K562 (cell line): ENCODE results near the gene ZZZ3. TPM values are rescaled to one million over a fixed set of nuclear protein-coding genes. Genes with fewer than 3 reads are reported as not detected.

ENCODE experiments used
- ATAC-seq: fragments of 200-7000 bp; cut with Tn5 transposase; 3 replicates; pipeline ENCODE4 v1.9.1; 2020; ENCODE audit warnings: moderate library complexity
- BruUV-seq: library from RNA; stranded (reverse); fragments of 400-500 nt; replicated peaks from 2 replicates; lab custom pipeline; 2021; lab: Mats Ljungman, UMichigan
- CTCF ChIA-PET: fragments of 300-600 bp; formaldehyde crosslinking; extraction: SDS; loops from one replicate; lab custom pipeline; 2021; ENCODE audit warnings: low intra/inter-chr PET ratio; lab: Yijun Ruan, JAX
- POLR2A ChIA-PET: fragments of 300-600, 350-650 bp; sonication (Branson Sonifier 250); formaldehyde crosslinking; extraction: SDS; loops from one replicate; lab custom pipeline; 2021; ENCODE audit warnings: antibody characterized with exemption, inconsistent platforms; lab: Yijun Ruan, JAX
- DNase-seq, 4 experiments: peaks; one replicate each; pipeline versions ENCODE4 v3.0.0 to v3.0.0-alpha.2; 2011 to 2018; ENCODE audit warnings: low spot score in 3 of 4, mixed read lengths in 3 of 4; ENCODE audit errors: extremely low read depth in 1 of 4
- FAIRE-seq: peaks from 2 replicates; lab custom pipeline; 2011; peaks lifted over from hg19 to GRCh38; lab: Jason Lieb, UNC
- H2AFZ ChIP-seq: 2 replicates; pipeline ENCODE4 v1.6.0; 2011; ENCODE audit warnings: low read depth, low read length, control low read depth, inconsistent platforms
- H3K27ac ChIP-seq: fragments of 200-600 bp; 3 replicates; pipeline ENCODE4 v1.8.0; 2011; ENCODE audit warnings: low read depth, mild to moderate bottlenecking, control low read depth, inconsistent platforms, low read length, moderate library complexity, mixed read lengths; ENCODE audit errors: extremely low read depth
- H3K27me3 ChIP-seq, 2 experiments: fragments of 300-600 bp in 1 of 2; 2 replicates in 1 of 2; 3 replicates in 1 of 2; pipeline versions ENCODE4 v1.6.0 to v1.8.0; 2011; ENCODE audit warnings: inconsistent platforms in 2 of 2, low read length in 2 of 2, mild to moderate bottlenecking in 1 of 2, mixed read lengths in 1 of 2, moderate library complexity in 1 of 2; ENCODE audit not compliant: control insufficient read depth in 2 of 2, insufficient read depth in 2 of 2
- H3K36me3 ChIP-seq: fragments of 300-600 bp; 3 replicates; pipeline ENCODE4 v1.8.0; 2011; ENCODE audit warnings: mild to moderate bottlenecking, low read length, inconsistent platforms; ENCODE audit not compliant: control insufficient read depth, insufficient read depth
- H3K4me1 ChIP-seq, 2 experiments: fragments of 200-600 bp in 1 of 2; replicated peaks in 1 of 2; 2 replicates in 1 of 2; 3 replicates in 1 of 2; pipeline versions ENCODE4 v1.5.1 to v1.8.0; 2011; ENCODE audit warnings: inconsistent platforms in 2 of 2, low read length in 2 of 2, mild to moderate bottlenecking in 1 of 2, mixed read lengths in 1 of 2, moderate library complexity in 1 of 2; ENCODE audit not compliant: control insufficient read depth in 2 of 2, insufficient read depth in 2 of 2
- H3K4me2 ChIP-seq: 2 replicates; pipeline ENCODE4 v1.6.1; 2011; ENCODE audit warnings: low read length, control low read depth, inconsistent platforms, mixed read lengths; ENCODE audit not compliant: insufficient read depth
- H3K4me3 ChIP-seq: fragments of 200-600 bp; sonication (generic), shearing (Covaris generic); 2 replicates; pipeline ENCODE4 v1.5.1; 2016; ENCODE audit warnings: control low read depth, inconsistent platforms
- H3K79me2 ChIP-seq: fragments of 200-600 bp; 3 replicates; pipeline ENCODE4 v1.8.0; 2011; ENCODE audit warnings: low read length, inconsistent platforms; ENCODE audit not compliant: control insufficient read depth, insufficient read depth
- H3K9ac ChIP-seq, 2 experiments: 2 replicates each; pipeline versions ENCODE4 v1.6.0 to v1.6.1; 2011; ENCODE audit warnings: low read depth in 2 of 2, low read length in 2 of 2, control low read depth in 1 of 2, inconsistent platforms in 1 of 2, mild to moderate bottlenecking in 1 of 2, mixed read lengths in 1 of 2; ENCODE audit not compliant: insufficient read depth in 1 of 2
- H3K9me1 ChIP-seq: one replicate; pipeline ENCODE4 v1.6.0; 2011; ENCODE audit warnings: inconsistent platforms, mild to moderate bottlenecking, low read length, moderate library complexity; ENCODE audit not compliant: control insufficient read depth, insufficient read depth
- H3K9me3 ChIP-seq: replicated peaks from 2 replicates; pipeline ENCODE4 v1.5.1; 2011; ENCODE audit warnings: low read depth, low read length, inconsistent platforms; ENCODE audit not compliant: control insufficient read depth, insufficient read depth
- H4K20me1 ChIP-seq: replicated peaks from 2 replicates; pipeline ENCODE4 v1.6.1; 2011; ENCODE audit warnings: low read length, inconsistent platforms, mixed read lengths; ENCODE audit not compliant: control insufficient read depth, insufficient read depth
- CEBPB ChIP-seq: fragments of 450-650 bp; IDR thresholded peaks from 2 replicates; pipeline ENCODE4 v1.6.1; 2016; ENCODE audit warnings: missing genetic modification characterization, missing compliant biosample characterization
- DNMT1 ChIP-seq: fragments of 450-650 bp; IDR thresholded peaks from 2 replicates; pipeline ENCODE4 v1.6.1; 2016; ENCODE audit warnings: antibody characterized with exemption, mild to moderate bottlenecking
- FOXA3 ChIP-seq, 2 experiments: fragments of 450-650 bp in 1 of 2; sonication (generic) in 1 of 2; formaldehyde crosslinking; IDR thresholded peaks in 1 of 2; conservative IDR thresholded peaks in 1 of 2; 2 replicates each; pipeline versions ENCODE4 v1.4.0 to v1.8.0; 2020 to 2022; ENCODE audit warnings: mild to moderate bottlenecking in 2 of 2, missing genetic modification reagents in 1 of 2
- HIVEP1 ChIP-seq: fragments of 250-450 bp; sonication (Bioruptor Pico); IDR thresholded peaks from 2 replicates; pipeline ENCODE4 v1.4.0; 2020; ENCODE audit warnings: mild to moderate bottlenecking
- KLF16 ChIP-seq: IDR thresholded peaks from 2 replicates; pipeline ENCODE4 v1.6.1; 2016; ENCODE audit warnings: antibody characterized with exemption
- SREBF2 ChIP-seq: sonication (generic); formaldehyde crosslinking; IDR thresholded peaks from 2 replicates; pipeline ENCODE4 v1.4.0; 2020; ENCODE audit warnings: mild to moderate bottlenecking, missing genetic modification reagents
- THRA ChIP-seq: fragments of 450-650 bp; IDR thresholded peaks from 2 replicates; pipeline ENCODE4 v1.6.1; 2017; ENCODE audit warnings: mild to moderate bottlenecking, moderate library complexity
- XRCC5 ChIP-seq: fragments of 200-400 bp; formaldehyde crosslinking; IDR thresholded peaks from 2 replicates; pipeline ENCODE4 v1.6.1; 2017; ENCODE audit warnings: low read depth, mild to moderate bottlenecking, low read length
- ZBTB43 ChIP-seq: sonication (generic); formaldehyde crosslinking; IDR thresholded peaks from 2 replicates; pipeline ENCODE4 v1.8.0; 2023; ENCODE audit warnings: mild to moderate bottlenecking, missing genetic modification reagents
- ZBTB7A ChIP-seq: IDR thresholded peaks from 2 replicates; pipeline ENCODE4 v1.6.1; 2011; ENCODE audit warnings: low read depth, mild to moderate bottlenecking, low read length, moderate library complexity, borderline replicate concordance; ENCODE audit not compliant: control insufficient read depth
- ZFP1 ChIP-seq: fragments of 450-650 bp; formaldehyde crosslinking; IDR thresholded peaks from 2 replicates; pipeline ENCODE4 v1.4.0; 2020; ENCODE audit warnings: mild to moderate bottlenecking, mixed read lengths
- ZNF639 ChIP-seq, 2 experiments: fragments of 200-800 bp in 1 of 2; sonication (Bioruptor generic) in 1 of 2; sonication (generic) in 1 of 2; formaldehyde crosslinking in 1 of 2; IDR thresholded peaks in 1 of 2; conservative IDR thresholded peaks in 1 of 2; 2 replicates each; pipeline versions ENCODE4 v1.5.0 to v1.6.1; 2016 to 2020; ENCODE audit warnings: missing compliant biosample characterization in 1 of 2, missing genetic modification characterization in 1 of 2, missing genetic modification reagents in 1 of 2
- ZNF766 ChIP-seq: fragments of 200-800 bp; sonication (Bioruptor generic); conservative IDR thresholded peaks from 2 replicates; pipeline ENCODE4 v1.6.1; 2016; ENCODE audit warnings: missing genetic modification characterization, missing compliant biosample characterization
- WGBS: fragments of 100-300 bp; shearing (Covaris generic); methylation state at CpG from one replicate; pipeline ENCODE4 v1.1.6; 2016; ENCODE audit warnings: low coverage, mixed read lengths; ENCODE audit not compliant: insufficient coverage; ENCODE audit errors: missing lambda C conversion rate; 5-methylcytosine and 5-hydroxymethylcytosine counted together
- in situ Hi-C: fragments of 300-500 bp; cut with MboI; formaldehyde crosslinking; loops from 4 replicates; pipeline ENCODE4 v1.15.0; 2018; ENCODE audit warnings: inconsistent platforms, mixed read lengths
- intact Hi-C: fragments of 100-400 bp; cut with micrococcal nuclease; formaldehyde crosslinking; loops from 2 replicates; pipeline ENCODE4 v1.14.2; 2022
- polyA plus RNA-seq, 8 experiments: library from polyadenylated mRNA; depleted of rRNA in 4 of 8; stranded (reverse) in 5 of 8; unstranded in 3 of 8; fragments of >200 nt; fragmentation: Nextera tagmentation in 2 of 8; fragmentation: Illumina TruSeq in 1 of 8; extraction: Ambion mirVana in 2 of 8; extraction: Trizol in 1 of 8; gene quantifications; 2 replicates each; pipeline versions ENCODE4 v1.2.1 to v1.2.3, GENCODE V29; 2011 to 2014; ENCODE audit warnings: inconsistent platforms in 1 of 8, missing spikeins in 1 of 8
- total RNA-seq, 7 experiments: library from RNA; depleted of rRNA in 6 of 7; stranded (reverse); fragments of >200 nt in 6 of 7; fragmentation: Illumina TruSeq in 2 of 7; extraction: Trizol in 2 of 7; gene quantifications; 2 replicates each; pipeline versions ENCODE4 v1.2.1 to v1.2.3, GENCODE V29; 2011 to 2021; ENCODE audit warnings: low replicate concordance in 1 of 7
- TF ChIP-seq, protein P1 (sequence below): sonication (generic); formaldehyde crosslinking; IDR thresholded peaks from 2 replicates; pipeline ENCODE4 v1.8.0; 2022; ENCODE audit warnings: missing genetic modification reagents, mild to moderate bottlenecking, borderline replicate concordance

Gene ZZZ3
- total and polyA plus RNA-seq, 9 of the 15 experiments (the other 6 are each of a cell fraction or from before 2014, with no cell fraction given): 13.9 to 64.0 (median 36.7) TPM

- TF ChIP-seq SREBF2 (CRISPR knock-in tag) (no peak), THRA (no peak), ZFP1 (no peak), ZBTB7A (no peak), ZNF766 (no peak)
Measured at GRCh38 chr1:77725706-77726105, 43.2 kb upstream of the ZZZ3 start (continued).

DNA sequence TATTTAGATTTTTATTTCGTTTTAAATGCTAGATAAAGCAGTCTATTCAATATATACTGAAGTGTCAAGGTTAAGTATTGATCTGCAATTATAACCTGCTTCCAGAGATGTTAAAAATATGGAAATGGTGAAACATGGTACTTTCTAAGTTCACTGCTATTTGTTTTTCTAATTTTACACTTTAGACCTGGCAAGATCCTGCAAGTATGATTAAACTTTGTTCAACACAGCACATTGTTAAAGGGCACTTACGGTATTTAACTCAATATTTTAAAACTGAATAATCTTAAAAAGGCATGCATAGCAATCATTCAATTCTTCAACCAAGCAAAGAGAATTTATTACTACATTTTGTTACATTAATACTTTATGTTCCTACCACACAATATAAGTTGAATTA is 35.7 kb upstream of the ZZZ3 start:
- H3K4me3 ChIP-seq: no peak overlapping the region
- no peaks in the 10 kb centered on the region for H3K9me3 ChIP-seq
- FAIRE-seq: no peak
- no peak for ATAC-seq
- H4K20me1 ChIP-seq: no peaks in the 10 kb centered on the region
- CTCF ChIA-PET: no interaction called here
- no peaks in the 10 kb centered on the region for H3K4me1 ChIP-seq
- POLR2A ChIA-PET: no interaction called here
- H3K9ac ChIP-seq: no peak overlapping the region
- intact Hi-C loops (no loop called here), in situ Hi-C loops (no loop called here)
- 82% methylated on average over 2 of the region's 2 CpGs for WGBS
- DNase-seq: no peak
- no peak overlapping the region for H2AFZ ChIP-seq
- H3K36me3 ChIP-seq: peaks cover 66% of the 10 kb centered on the region; the same call in 2 of the 3 replicates
- no peaks in the 10 kb centered on the region for H3K27me3 ChIP-seq
- H3K4me2 ChIP-seq: no peak overlapping the region
- H3K9me1 ChIP-seq: no peaks in the 10 kb centered on the region
- H3K79me2 ChIP-seq: no peaks in the 10 kb centered on the region
- H3K27ac ChIP-seq: no peak overlapping the region
- BruUV-seq: no TSS peak
- TF ChIP-seq, protein P1, sequence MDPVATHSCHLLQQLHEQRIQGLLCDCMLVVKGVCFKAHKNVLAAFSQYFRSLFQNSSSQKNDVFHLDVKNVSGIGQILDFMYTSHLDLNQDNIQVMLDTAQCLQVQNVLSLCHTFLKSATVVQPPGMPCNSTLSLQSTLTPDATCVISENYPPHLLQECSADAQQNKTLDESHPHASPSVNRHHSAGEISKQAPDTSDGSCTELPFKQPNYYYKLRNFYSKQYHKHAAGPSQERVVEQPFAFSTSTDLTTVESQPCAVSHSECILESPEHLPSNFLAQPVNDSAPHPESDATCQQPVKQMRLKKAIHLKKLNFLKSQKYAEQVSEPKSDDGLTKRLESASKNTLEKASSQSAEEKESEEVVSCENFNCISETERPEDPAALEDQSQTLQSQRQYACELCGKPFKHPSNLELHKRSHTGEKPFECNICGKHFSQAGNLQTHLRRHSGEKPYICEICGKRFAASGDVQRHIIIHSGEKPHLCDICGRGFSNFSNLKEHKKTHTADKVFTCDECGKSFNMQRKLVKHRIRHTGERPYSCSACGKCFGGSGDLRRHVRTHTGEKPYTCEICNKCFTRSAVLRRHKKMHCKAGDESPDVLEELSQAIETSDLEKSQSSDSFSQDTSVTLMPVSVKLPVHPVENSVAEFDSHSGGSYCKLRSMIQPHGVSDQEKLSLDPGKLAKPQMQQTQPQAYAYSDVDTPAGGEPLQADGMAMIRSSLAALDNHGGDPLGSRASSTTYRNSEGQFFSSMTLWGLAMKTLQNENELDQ (CRISPR knock-in tag): no peak
- TF ChIP-seq DNMT1: no peak
- no peak for TF ChIP-seq HIVEP1 (CRISPR knock-in tag)
- no peak for TF ChIP-seq ZNF639 (CRISPR knock-in tag; conservative IDR thresholded peaks at IDR 0.05 in 1 of 2, IDR thresholded peaks at IDR 0.05 in 1 of 2)
- no peak for TF ChIP-seq KLF16
- no peak for TF ChIP-seq XRCC5
- no peak for TF ChIP-seq ZBTB43
- no peak for TF ChIP-seq CEBPB (tag)
- no peak for TF ChIP-seq FOXA3 (CRISPR knock-in tag; conservative IDR thresholded peaks at IDR 0.05 in 1 of 2, IDR thresholded peaks at IDR 0.05 in 1 of 2)
